ENCODE measurements around the gene RNLS. TPM values are rescaled to one million over a fixed set of nuclear protein-coding genes. Genes with fewer than 3 reads are reported as not detected.

Gene RNLS
- total and polyA plus RNA-seq, 5 experiments from 2014 or later: 2.2 to 3.8 (median 3.1) TPM

DNA sequence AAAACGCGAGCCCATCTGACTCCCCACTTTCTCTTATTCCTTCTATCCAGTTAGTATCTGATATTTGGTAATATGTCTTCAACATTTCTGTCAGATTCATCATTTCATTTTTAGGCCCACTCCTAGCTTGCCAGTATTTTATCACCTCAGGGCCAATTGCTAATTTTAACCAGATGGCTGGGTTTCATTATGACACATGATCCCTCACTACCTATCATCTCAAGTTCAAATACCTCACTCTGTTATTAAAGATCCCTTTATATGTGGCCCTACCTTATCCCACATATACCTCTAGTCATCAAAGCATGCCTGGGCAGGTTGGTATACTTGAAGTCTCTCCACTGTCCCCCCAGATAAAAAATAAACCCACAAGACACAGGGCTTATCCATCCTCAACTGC lies 104.9 kb downstream of the RNLS start:
- Mint-ChIP-seq H3K27me3 (peaks cover 0 to 3% (median 2%) of the 10 kb centered on the region in 5 donors), H3K4me1 (no peaks in the 10 kb centered on the region), H3K9me3 (peaks cover 0 to 12% (median 4%) of the 10 kb centered on the region in 9 donors), H3K36me3 (peaks cover 0 to 12% (median 5%) of the 10 kb centered on the region in 3 donors), H3K4me3 (no peak overlapping the region), H3K27ac (no peak overlapping the region)
- POLR2A ChIA-PET: no interaction called here
- DNase-seq: no peak
- no peak for ATAC-seq

DNA sequence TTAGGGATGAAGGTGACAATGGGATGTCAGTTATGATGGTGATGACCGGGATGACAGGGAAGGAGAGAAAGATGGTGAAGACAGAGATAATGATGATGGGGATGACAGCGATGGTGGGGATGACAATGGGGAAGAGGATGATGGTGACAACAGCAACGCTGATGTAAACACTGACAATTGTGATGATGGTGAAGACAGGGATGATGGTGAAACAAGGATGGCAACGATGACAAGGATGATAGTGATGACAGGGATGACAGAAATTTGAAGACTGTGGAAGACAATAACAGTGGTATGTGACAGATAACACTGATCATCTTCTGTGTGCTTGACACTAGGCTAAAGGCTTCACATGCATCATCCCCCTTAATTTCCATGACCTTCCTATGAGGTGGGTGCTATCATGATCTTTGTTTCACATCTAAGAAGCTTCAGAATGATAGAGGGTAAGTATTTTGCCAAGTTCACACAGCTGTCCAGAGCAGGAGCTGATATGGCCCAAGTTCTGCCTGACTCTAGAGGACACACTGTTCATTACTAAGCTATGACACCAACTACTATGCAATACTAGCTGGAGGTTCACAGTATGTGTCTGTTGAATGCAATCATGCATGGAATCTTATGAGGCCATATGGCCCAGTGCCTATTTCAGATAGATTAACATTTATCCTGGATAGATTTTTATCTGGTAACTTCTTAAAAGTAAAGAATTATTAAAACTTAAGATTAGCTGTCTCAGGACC lies 105.6 kb downstream of the RNLS start:
- Mint-ChIP-seq H3K36me3 (peaks cover 0 to 8% (median 2%) of the 10 kb centered on the region in 3 donors), H3K27me3 (peaks cover 0 to 3% (median 0%) of the 10 kb centered on the region in 5 donors), H3K4me3 (no peak overlapping the region), H3K4me1 (no peaks in the 10 kb centered on the region), H3K9me3 (peaks cover 0 to 8% (median 4%) of the 10 kb centered on the region in 9 donors), H3K27ac (no peak overlapping the region)
- POLR2A ChIA-PET: no interaction called here
- DNase-seq (no peak), ATAC-seq (no peak)

DNA sequence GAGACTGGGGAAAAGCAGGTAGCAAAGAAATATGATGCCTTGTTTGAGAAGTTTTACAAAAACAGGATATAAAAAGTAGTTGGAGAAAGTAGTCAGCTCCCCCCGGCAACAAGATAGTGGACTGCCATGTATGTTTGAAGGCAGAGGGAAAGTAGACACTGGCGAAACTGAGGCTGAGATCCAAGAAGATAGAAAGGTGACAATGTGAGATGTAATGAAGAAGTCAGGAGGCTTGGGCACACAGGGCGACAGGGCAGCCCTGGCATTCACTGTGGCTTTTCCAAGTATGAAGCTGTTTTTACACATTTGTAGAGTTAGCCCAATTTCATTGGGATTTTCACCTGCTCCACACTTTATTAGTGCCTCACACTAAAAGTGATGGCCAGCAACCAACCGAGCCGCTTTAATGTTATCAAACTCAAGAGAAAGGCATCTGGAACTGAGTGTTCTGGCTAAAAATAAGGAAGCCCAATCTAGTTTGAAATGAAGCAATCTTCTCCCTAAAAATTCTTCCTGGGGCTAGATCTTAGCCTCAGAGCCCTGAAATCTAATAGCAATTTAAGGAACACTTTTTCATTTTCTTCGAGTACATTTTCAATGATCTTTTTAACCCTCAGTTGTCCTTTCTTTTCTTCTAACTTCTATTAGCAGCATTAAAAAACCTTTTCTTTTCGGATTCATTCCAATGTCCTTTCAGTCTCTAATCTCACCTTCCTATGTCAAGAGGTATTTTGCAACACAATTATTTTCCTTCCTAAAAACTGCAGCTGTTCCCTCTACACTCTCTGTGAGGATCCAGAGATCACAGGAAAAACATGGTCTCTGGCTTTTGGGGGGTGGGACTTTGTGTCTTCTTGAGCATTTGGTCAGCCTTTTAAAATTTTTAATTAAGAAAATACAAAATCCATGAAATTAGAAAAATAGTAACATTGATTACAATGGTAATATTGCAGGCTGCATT lies 108.0 kb downstream of the RNLS start:
- Mint-ChIP-seq H3K27me3 (no peaks in the 10 kb centered on the region), H3K36me3 (peaks cover 0 to 4% (median 0%) of the 10 kb centered on the region in 3 donors), H3K4me3 (no peak overlapping the region), H3K9me3 (no peaks in the 10 kb centered on the region), H3K27ac (no peak overlapping the region), H3K4me1 (peaks cover 0 to 2% (median 0%) of the 10 kb centered on the region in 4 donors)
- no peak for ATAC-seq
- POLR2A ChIA-PET: no interaction called here
- no peak for DNase-seq

DNA sequence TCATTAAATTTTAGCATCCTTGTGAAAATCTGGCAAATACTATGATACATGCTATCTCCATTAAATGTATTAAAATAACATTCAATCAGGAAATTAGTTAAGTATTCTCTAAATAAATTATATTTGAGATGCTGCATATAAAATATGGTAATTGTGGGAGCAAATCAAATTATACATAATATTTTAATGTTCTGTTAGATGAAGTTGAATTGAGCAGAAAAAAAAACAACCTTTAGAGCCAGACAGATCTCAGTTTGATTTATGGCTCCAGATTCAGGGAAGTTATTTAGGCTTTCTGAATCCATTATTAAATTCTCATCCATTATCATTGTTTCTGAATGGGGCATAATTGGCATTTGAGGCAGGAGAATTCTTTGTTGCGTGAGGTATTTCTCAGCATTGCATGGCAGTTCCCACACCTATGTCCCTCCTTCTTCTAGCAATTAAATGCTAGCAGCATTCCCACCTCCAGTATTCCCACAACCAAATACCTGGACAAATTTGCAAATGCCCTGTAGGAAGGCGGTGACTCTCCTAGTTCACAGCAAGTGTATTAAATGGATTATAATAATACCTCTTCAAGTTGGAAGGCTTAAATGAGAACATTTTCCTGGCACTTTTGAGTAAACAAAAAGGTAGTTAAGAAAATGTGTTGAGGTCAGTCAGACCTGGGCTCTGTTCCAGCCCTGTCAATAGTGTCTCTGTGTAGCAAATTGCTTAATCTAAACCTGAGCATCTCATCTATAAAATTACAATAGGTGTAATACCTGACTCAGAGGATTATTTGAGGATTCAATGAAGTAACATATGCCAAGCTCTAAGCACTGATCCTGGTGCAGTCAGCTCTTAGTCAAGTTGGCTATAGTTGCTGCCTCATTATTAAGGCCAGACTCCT lies 108.9 kb downstream of the RNLS start:
- POLR2A ChIA-PET: no interaction called here
- Mint-ChIP-seq H3K9me3 (no peaks in the 10 kb centered on the region), H3K36me3 (peaks cover 0 to 4% (median 0%) of the 10 kb centered on the region in 3 donors), H3K27ac (no peak overlapping the region), H3K27me3 (no peaks in the 10 kb centered on the region), H3K4me3 (no peak overlapping the region), H3K4me1 (peaks cover 0 to 2% (median 0%) of the 10 kb centered on the region in 4 donors)
- DNase-seq (no peak), ATAC-seq (no peak)

DNA sequence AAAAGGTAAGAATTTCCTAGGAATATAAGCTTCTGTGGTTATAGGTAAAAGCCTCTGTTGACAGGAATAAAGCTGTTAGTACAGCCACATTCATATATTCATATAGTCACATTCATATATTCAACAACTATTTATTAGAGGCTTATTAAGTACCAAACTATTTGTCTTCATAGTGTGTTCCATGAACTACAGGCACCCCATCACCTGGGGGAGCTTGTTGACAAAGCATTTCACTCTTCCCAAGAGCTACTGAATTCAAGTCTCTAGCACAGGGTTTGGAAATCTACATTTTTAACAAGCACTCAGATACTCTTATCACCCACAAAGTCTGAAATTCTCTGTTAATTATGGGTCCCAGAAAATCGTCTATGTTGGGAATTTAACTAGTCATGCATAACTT lies 110.6 kb downstream of the RNLS start:
- Mint-ChIP-seq H3K4me1 (peaks cover 0 to 2% (median 0%) of the 10 kb centered on the region in 4 donors), H3K9me3 (no peaks in the 10 kb centered on the region), H3K36me3 (peaks cover 0 to 4% (median 0%) of the 10 kb centered on the region in 3 donors), H3K27me3 (no peaks in the 10 kb centered on the region), H3K27ac (no peak overlapping the region), H3K4me3 (no peak overlapping the region)
- no peak for DNase-seq
- POLR2A ChIA-PET: no interaction called here
- no peak for ATAC-seq

DNA sequence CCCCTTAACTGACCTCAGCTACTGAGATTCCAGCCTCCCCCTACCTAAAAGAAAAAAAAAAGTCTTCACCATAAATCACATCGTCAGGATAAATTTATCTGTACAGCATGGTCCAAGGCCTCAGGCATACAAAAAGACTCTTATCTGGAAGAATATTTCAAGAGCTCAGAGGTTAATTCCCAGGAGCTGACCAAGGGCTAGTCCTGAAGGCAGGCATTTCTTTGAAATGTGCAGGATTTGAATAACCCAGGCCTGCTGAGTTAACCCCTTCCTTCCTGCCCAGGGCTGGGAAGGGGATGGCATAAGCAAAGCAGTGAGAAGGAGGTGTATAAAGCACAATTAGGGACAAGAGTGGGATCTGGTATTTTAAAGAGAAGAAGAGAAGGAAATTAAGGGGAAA lies 111.2 kb downstream of the RNLS start:
- peaks cover 0 to 2% (median 0%) of the 10 kb centered on the region in 4 donors for H3K4me1 Mint-ChIP-seq
- H3K9me3 Mint-ChIP-seq: no peaks in the 10 kb centered on the region
- H3K4me3 Mint-ChIP-seq: no peak overlapping the region
- POLR2A ChIA-PET: no interaction called here
- peaks cover 0 to 4% (median 0%) of the 10 kb centered on the region in 3 donors for H3K36me3 Mint-ChIP-seq
- H3K27ac Mint-ChIP-seq: no peak overlapping the region
- ATAC-seq (no peak), DNase-seq (no peak)
- H3K27me3 Mint-ChIP-seq: no peaks in the 10 kb centered on the region

DNA sequence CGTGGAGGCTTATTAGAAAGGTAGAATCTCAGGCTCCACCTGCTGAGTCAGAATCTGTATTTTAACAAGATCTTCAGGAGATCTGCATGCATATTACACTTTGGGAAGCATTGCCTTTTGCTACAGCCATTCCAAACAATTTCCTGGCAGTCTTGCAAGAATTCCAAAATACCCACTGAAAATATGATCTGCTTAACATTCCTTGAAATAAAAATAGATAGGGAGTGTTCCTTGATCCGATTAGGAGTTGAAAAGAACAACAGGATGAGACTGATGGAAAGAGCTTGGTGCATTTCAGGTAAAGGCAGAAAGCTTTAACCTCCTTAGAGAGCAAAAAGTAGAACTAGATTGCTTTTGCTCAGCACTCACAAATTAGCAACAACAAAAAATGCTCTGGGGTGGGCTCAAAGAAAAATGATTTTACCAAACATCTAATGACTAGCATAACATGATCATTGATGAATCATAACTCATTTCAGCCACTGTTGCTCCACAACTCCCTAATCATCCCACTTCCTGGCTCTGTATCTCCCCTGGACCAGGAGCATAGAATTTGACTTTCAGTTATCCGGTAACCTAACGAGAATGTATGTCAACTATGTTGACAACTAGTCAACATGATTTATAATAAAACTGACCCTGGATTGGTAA lies 115.2 kb downstream of the RNLS start:
- ATAC-seq: no peak
- no peak overlapping the region for H3K4me3 Mint-ChIP-seq
- POLR2A ChIA-PET: no interaction called here

DNA sequence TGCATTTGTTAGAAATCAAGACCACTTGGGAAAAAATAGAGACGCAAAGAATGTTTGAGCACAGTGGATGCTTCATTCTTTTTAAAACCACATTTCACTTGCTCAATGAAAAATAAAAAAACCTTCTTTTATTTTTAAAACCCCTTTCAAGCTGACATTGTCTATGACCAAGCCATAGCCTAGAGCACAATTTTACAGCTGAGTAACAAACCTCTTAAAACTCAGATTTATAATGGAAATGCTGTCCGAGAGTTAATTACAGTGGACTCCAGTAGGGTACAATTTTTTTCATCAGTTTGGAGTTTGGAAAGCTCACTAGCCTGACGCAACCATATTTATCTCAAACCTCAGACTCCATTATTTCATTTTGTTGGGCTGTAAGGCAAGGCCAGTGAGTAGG lies 116.3 kb downstream of the RNLS start:
- Mint-ChIP-seq H3K27me3 (no peaks in the 10 kb centered on the region), H3K4me3 (no peak overlapping the region), H3K4me1 (no peaks in the 10 kb centered on the region), H3K36me3 (peaks cover 0 to 2% (median 0%) of the 10 kb centered on the region in 3 donors), H3K27ac (no peak overlapping the region), H3K9me3 (peaks cover 0 to 2% (median 0%) of the 10 kb centered on the region in 9 donors)
- POLR2A ChIA-PET: no interaction called here
- DNase-seq: no peak
- no peak for ATAC-seq

More for the DNA sequence above, 115.2 kb downstream of the RNLS start:
- Mint-ChIP-seq H3K9me3 (no peaks in the 10 kb centered on the region), H3K36me3 (peaks cover 0 to 4% (median 0%) of the 10 kb centered on the region in 3 donors), H3K27ac (no peak overlapping the region), H3K4me1 (peaks cover 0 to 2% (median 0%) of the 10 kb centered on the region in 4 donors), H3K27me3 (no peaks in the 10 kb centered on the region)
- no peak for DNase-seq

DNA sequence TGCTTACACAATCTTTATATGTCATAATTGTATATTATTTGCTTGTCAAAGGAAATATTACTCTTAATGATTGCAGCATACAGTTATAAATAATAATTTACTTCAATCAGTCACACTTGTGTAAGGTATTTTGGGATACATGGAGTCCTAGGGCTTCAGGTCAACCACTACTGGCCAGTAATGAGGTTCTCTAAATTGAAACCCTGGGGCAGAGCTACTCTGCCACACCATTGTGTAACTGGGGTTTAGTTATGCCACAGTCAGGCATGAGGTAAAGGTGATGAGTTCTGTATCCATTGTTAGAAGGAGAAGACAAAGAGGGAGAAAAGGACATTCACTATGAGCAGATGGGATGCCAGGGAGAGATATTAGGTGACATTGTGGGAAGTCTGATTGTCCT lies 117.4 kb downstream of the RNLS start:
- Mint-ChIP-seq H3K4me1 (no peaks in the 10 kb centered on the region), H3K4me3 (no peak overlapping the region), H3K36me3 (no peaks in the 10 kb centered on the region), H3K27me3 (no peaks in the 10 kb centered on the region), H3K9me3 (peaks cover 0 to 2% (median 0%) of the 10 kb centered on the region in 9 donors), H3K27ac (no peak overlapping the region)
- POLR2A ChIA-PET: no interaction called here
- DNase-seq (no peak), ATAC-seq (no peak)

DNA sequence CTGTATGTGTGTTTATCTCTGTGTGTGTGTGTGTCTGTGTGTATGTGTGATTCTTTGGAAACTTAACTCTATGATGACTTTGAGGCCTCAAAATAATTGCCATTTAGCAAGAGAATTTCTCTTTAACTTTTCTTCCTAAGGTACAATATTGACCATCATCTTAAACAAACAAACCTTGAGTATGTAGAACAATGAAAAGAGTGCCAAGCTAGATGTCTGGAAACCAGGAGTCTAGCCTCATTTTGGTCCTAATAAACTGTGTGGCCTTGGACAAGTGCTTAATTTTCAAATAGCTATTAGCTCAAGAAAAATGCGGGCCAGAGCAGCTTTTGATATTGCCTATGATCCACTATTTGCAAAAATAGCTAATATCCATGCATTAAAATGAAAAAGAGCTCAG lies 119.3 kb downstream of the RNLS start:
- no peaks in the 10 kb centered on the region for H3K36me3 Mint-ChIP-seq
- POLR2A ChIA-PET: no interaction called here
- peaks cover 0 to 2% (median 0%) of the 10 kb centered on the region in 9 donors for H3K9me3 Mint-ChIP-seq
- no peak overlapping the region for H3K4me3 Mint-ChIP-seq
- DNase-seq (no peak), ATAC-seq (no peak)
- H3K27me3 Mint-ChIP-seq: no peaks in the 10 kb centered on the region
- H3K4me1 Mint-ChIP-seq: no peaks in the 10 kb centered on the region
- H3K27ac Mint-ChIP-seq: no peak overlapping the region

DNA sequence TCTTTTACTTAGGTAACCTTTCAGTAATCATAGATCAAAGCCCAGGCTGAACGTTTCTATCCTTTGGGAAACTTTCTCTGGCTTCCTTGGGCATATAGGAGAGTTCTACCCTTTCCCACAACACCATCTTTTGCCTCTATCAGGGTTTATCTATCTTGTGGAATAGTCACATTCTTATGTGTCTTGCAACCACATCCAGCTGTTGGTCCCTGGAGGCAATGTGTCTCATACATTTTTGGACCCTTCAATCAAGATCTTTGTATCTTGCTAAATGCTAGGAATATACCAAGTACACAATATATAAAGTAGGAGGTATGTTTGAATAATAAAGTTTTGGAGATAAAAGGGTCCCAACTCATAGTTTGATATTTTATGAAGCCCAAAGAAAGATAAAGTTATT lies 121.7 kb downstream of the RNLS start:
- H3K4me3 Mint-ChIP-seq: no peak overlapping the region
- peaks cover 0 to 2% (median 0%) of the 10 kb centered on the region in 9 donors for H3K9me3 Mint-ChIP-seq

DNA sequence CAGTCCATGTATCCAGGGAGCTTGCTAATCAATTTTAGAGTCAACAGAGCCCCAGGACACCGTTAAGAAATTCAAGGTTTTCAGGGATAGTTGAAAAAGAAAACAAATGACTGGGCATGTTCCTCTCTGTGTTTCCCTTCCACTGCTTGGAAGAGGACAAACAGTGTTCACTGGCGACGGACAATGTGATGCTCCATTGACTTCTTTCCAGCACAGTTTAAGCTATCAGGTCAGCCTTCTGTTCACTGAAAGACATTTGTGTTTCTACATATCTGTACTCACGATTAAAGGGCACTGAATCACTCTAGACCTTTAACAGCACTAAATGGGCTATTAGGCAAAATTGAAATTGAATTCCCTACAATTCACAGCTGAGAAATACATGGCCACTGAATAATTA lies 123.6 kb downstream of the RNLS start:
- H3K4me1 Mint-ChIP-seq: peaks cover 0 to 7% (median under 1%) of the 10 kb centered on the region in 4 donors
- no peak overlapping the region for H3K27ac Mint-ChIP-seq
- no peak overlapping the region for H3K4me3 Mint-ChIP-seq
- DNase-seq: no peak
- no peak for ATAC-seq
- H3K9me3 Mint-ChIP-seq: peaks cover 0 to 2% (median 0%) of the 10 kb centered on the region in 9 donors
- POLR2A ChIA-PET: no interaction called here
- no peaks in the 10 kb centered on the region for H3K36me3 Mint-ChIP-seq
- H3K27me3 Mint-ChIP-seq: no peaks in the 10 kb centered on the region

More for the DNA sequence above, 121.7 kb downstream of the RNLS start:
- no peak for DNase-seq
- no peak overlapping the region for H3K27ac Mint-ChIP-seq
- POLR2A ChIA-PET: no interaction called here
- no peaks in the 10 kb centered on the region for H3K36me3 Mint-ChIP-seq
- peaks cover 0 to 7% (median under 1%) of the 10 kb centered on the region in 4 donors for H3K4me1 Mint-ChIP-seq
- H3K27me3 Mint-ChIP-seq: no peaks in the 10 kb centered on the region
- no peak for ATAC-seq
